ENCODE data around the gene SHC4.
"Not testable (repeated sequence)": the region's sequence is repeated elsewhere in the genome, so short reads cannot be mapped to it uniquely, and the experiment has no call there.

SHC4 gene

DNA sequence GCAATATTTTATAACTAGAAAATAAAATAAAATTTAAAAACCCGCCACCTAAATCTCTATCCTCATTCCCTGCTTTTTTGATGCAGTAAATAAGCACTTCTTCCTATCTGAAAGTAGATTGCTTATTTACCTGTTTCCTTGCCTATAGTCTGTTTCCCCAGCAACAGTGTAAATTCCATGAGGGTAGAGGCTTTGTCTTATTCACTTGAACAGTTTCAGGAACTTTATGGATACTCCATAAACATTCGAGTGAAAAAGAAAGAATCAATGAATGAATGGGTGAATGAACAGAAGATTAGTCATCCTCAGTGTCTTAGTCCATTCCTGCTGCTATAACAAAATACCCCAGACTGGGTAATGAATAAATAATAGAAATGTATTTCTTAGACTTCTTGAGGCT is 41.7 kb downstream of the SHC4 start:
- DNase-seq = no peak

GRCh38 chr15:48916721-48917120 is 47.0 kb downstream of the SHC4 start:
- DNase-seq = no peak

GRCh38 chr15:48915861-48916260 is 47.9 kb downstream of the SHC4 start:
- no peak for DNase-seq

GRCh38 chr15:48914717-48915116 is 49.0 kb downstream of the SHC4 start:
- no peak for DNase-seq

GRCh38 chr15:48913141-48913540 is 50.6 kb downstream of the SHC4 start:
- DNase-seq = no peak

GRCh38 chr15:48910554-48910953 is 53.2 kb downstream of the SHC4 start:
- not testable (repeated sequence) for DNase-seq

GRCh38 chr15:48909313-48909712 is 54.4 kb downstream of the SHC4 start:
- not testable (repeated sequence) for DNase-seq

DNA sequence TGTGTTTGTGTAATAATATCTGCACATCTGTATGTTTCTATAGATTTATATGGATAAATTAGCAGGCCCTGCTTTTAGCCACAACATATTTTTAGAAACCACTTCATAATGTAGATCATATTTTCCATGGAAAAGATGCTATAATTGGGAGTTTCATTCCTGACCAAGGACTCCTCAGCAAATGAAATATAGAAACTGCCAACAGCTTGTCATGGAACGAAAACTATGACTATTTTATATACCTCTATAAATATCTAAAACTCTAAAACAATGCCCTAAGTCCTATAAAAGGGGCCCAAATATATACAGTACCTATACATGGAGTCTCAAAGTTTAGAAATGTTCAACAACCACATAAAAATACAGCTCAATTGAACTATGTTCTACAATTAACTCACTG is 57.9 kb downstream of the SHC4 start:
- no peak for DNase-seq

- no peak for DNase-seq
Observed at GRCh38 chr15:48905216-48905615, 58.5 kb downstream of the SHC4 start.

DNA sequence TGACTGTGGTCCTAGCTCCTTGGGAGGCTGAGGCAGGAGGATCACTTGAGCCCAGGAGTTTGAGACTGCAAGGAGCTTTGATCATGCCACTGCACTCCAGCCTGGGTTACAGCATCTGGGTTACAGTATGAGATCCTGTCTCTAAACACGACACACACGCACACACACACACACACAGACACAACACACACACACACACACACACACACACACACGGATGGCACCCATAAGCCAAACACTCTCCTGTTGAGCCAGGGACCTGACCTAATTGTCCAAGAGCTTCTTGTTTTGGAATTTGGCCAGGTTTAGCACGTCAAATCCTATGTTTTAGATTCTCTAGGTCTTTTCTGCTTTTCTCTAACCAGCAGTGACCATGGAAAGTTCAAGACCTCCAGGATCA is 59.0 kb downstream of the SHC4 start:
- DNase-seq = no peak

DNA sequence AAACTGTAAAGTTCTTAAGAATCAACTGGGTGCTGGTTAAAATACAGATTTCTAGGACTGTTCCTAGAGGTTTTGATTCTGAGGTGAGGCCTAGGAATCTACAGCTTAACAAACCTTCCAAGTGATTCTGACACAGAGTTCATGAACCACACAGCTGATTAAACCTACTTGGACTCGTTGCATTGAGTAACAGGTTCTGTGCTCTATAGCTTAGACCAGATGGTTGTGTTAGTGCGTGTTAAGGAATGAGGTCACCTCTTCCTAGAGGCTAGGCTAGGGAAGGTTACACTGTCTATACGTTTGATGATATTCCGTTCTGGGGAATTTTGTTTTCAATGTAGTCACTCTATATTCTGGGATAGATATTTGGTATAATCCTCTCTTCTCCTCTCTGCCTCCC is 63.9 kb downstream of the SHC4 start:
- DNase-seq = no peak

GRCh38 chr15:48898446-48898845 is 65.3 kb downstream of the SHC4 start:
- no peak for DNase-seq

DNA sequence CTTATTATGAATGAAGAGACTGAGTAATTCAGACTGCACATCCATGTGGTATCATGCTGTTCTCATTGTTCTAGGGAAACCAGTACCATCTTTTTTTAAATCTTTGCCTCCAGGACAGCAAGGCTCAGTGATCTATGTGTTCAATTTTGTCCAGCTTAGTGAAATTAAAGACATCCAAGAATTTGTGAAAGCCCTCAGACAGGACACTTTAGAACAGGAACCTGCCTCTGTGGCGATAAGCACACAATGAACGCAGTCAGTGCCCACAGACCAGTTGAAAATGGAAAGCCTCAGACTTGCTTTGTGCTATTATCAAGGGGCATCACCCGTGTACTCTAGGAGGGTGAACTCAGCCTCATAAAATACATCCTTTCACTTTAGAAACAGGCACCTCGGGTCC is 65.7 kb downstream of the SHC4 start:
- no peak for DNase-seq

- DNase-seq = no peak
Observed at GRCh38 chr15:48896869-48897814, 66.6 kb downstream of the SHC4 start.

GRCh38 chr15:48893311-48893710 is 70.4 kb downstream of the SHC4 start:
- DNase-seq = no peak

GRCh38 chr15:48891232-48891765 is 72.4 kb downstream of the SHC4 start:
- no peak for DNase-seq

GRCh38 chr15:48890375-48890972 is 73.2 kb downstream of the SHC4 start:
- DNase-seq = no peak

GRCh38 chr15:48889925-48890324 is 73.8 kb downstream of the SHC4 start:
- no peak for DNase-seq

- no peak for DNase-seq
Observed at GRCh38 chr15:48888836-48889235, 74.9 kb downstream of the SHC4 start.

DNA sequence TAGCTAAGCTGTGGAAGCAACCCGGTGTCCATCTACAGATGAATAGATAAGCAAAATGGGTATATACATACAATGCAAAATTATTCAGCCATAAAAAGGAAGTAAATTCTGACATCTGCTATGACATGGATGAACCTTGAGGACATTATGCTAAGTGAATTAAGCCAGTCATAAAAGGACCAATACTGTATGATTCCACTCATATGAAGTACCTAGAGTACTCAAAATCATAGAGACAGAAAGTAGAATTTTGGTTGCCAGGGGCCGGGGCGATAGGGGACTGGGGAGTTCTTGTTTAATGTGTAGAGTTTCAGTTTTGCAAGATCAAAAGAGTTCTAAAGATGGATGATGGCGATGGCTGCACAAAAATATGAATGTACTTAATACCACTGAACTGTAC is 75.5 kb downstream of the SHC4 start:
- no peak for DNase-seq

DNA sequence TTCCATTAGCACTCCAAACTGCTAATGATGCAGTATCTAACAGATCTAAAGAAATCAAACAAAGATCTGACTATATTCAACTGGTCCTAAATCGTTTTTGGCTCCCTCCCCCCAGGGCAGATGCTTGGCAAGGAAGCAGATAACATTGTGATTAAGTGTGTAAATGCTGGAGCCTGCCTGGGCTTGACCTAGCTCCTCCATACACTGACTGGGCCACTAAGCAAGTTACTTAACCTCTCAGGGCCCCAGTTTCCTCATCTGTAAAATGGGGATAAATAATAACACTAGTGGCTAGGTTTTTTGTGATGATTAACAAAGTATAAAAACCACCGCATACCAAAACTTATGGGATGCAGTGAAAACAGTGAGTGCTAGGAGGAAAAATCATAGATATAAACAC is 76.6 kb downstream of the SHC4 start:
- DNase-seq = no peak

DNA sequence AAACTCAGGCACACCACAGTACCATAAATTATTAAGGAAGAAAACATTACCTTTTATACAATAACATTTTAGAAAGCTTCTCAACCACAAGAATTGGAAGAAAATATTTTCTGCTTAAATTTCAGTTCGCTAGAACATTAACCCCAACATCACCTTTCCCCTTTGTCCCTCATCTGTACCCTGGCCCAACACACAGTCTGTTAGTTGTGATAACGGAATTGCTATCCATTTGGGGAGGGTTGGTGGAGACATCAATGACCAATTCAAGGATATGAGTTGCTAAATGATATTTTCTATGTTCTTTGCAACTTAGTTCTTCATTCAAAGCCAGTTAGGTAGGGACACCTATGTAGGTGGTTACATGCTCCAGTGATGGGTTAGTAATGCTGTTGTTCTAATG is 80.0 kb downstream of the SHC4 start:
- DNase-seq = no peak

DNA sequence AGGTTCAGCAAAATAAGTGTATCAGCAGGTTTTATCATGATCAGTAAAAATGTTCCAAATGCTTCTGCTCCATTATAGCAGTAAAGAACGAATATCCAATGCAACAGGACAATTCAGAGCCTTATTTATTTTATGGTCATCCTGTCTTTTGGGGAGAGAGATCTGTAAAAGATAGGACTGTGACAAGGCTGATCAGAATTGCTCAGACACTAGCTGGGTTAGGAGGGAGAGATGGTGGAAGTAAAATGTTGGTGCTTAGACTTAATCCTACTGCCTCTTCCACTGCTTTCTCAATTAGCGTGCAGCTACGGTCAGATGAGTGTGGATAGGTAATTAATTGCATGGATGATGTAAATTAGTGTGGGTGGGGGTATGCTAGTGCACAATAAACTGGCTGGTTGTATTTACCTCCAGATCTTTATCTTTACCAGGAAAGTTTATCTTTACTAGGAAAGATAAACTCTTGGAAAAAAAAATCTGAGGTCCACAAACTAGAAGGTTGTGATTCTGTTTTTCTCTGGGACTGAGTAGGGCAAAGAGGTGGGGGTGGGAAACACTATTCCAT is 83.6 kb downstream of the SHC4 start:
- DNase-seq = no peak

All from activated gamma-delta T cell treated with Interleukin-2 at 50 U/mL for 16 hours (primary cell).